ENCODE results near the gene USP22. TPM values are rescaled to one million over a fixed set of nuclear protein-coding genes. Genes with fewer than 3 reads are reported as not detected.

The USP22 gene
- total RNA-seq, 2 donors from 2014 or later: 379 to 396 TPM

GRCh38 chr17:21037117-21037803 is 5.6 kb downstream of the USP22 start:
- H3K9me3 Mint-ChIP-seq: no peaks in the 10 kb centered on the region
- peaks cover 39% of the 10 kb centered on the region for H3K36me3 Mint-ChIP-seq (ENCODE audit: low read depth)
- H3K27ac Mint-ChIP-seq: peak overlapping the region; percentile 59

GRCh38 chr17:21036361-21036881 is 6.4 kb downstream of the USP22 start:
- H3K4me3 ChIP-seq (ENCODE audit: low read length): peak overlapping the region; percentile 71
- WGBS, 2 experiments (ENCODE audit: insufficient coverage in 1 of 2, insufficient read length in 1 of 2): 90 to 97% methylated on average over 2 to 4 of the region's 4 CpGs
- H3K9me3 ChIP-seq (ENCODE audit: control insufficient read depth, low read length): no peaks in the 10 kb centered on the region
- H3K36me3 ChIP-seq (ENCODE audit: control insufficient read depth, insufficient read depth, low read length): peaks cover 61% of the 10 kb centered on the region
- Mint-ChIP-seq H3K4me3 (peak overlapping the region; percentile 25), H3K9me3 (no peaks in the 10 kb centered on the region), H3K27ac (peak overlapping the region; percentile 11), H3K36me3 (ENCODE audit: low read depth) (peaks cover 42% of the 10 kb centered on the region), H3K27me3 (ENCODE audit: insufficient read depth) (no peaks in the 10 kb centered on the region), H3K4me1 (peaks cover 54% of the 10 kb centered on the region)
- TF ChIP-seq CTCF (conservative IDR thresholded peaks at IDR 0.05): no peak
- no peaks in the 10 kb centered on the region for H3K27me3 ChIP-seq (ENCODE audit: control insufficient read depth, insufficient read depth, low read length, poor library complexity, severe bottlenecking)
- peaks cover 22% of the 10 kb centered on the region for H3K4me1 ChIP-seq (ENCODE audit: control insufficient read depth, insufficient read depth, low read length)
- H3K9ac ChIP-seq (ENCODE audit: extremely low read depth, low read length, poor library complexity, severe bottlenecking): no peak overlapping the region
- H3K27ac ChIP-seq (ENCODE audit: low read depth, low read length): no peak overlapping the region
- DNase-seq: no peak

More at GRCh38 chr17:21037117-21037803, 5.6 kb downstream of the USP22 start:
- DNase-seq: no peak
- Histone ChIP-seq H3K9ac (ENCODE audit: extremely low read depth, low read length, poor library complexity, severe bottlenecking) (no peak overlapping the region), H3K36me3 (ENCODE audit: control insufficient read depth, insufficient read depth, low read length) (peaks cover 54% of the 10 kb centered on the region), H3K9me3 (ENCODE audit: control insufficient read depth, low read length) (no peaks in the 10 kb centered on the region), H3K4me1 (ENCODE audit: control insufficient read depth, insufficient read depth, low read length) (peaks cover 17% of the 10 kb centered on the region), H3K4me3 (ENCODE audit: low read length) (peak overlapping the region; percentile 71), H3K27me3 (ENCODE audit: control insufficient read depth, insufficient read depth, low read length, poor library complexity, severe bottlenecking) (no peaks in the 10 kb centered on the region), H3K27ac (ENCODE audit: low read depth, low read length) (no peak overlapping the region)
- Mint-ChIP-seq H3K4me1 (peaks cover 51% of the 10 kb centered on the region), H3K27me3 (ENCODE audit: insufficient read depth) (no peaks in the 10 kb centered on the region), H3K4me3 (peak overlapping the region; percentile 19)
- 94% methylated on average over 3 to 8 of the region's 8 CpGs for WGBS, 2 experiments (ENCODE audit: insufficient coverage in 1 of 2, insufficient read length in 1 of 2)
- TF ChIP-seq CTCF (conservative IDR thresholded peaks at IDR 0.05): no peak

GRCh38 chr17:21035406-21035805 is 7.4 kb downstream of the USP22 start:
- peaks cover 53% of the 10 kb centered on the region for H3K4me1 Mint-ChIP-seq
- Histone ChIP-seq H3K4me3 (ENCODE audit: low read length) (peak overlapping the region; percentile 50), H3K4me1 (ENCODE audit: control insufficient read depth, insufficient read depth, low read length) (peaks cover 22% of the 10 kb centered on the region), H3K9ac (ENCODE audit: extremely low read depth, low read length, poor library complexity, severe bottlenecking) (no peak overlapping the region), H3K36me3 (ENCODE audit: control insufficient read depth, insufficient read depth, low read length) (peaks cover 69% of the 10 kb centered on the region), H3K9me3 (ENCODE audit: control insufficient read depth, low read length) (no peaks in the 10 kb centered on the region), H3K27ac (ENCODE audit: low read depth, low read length) (no peak overlapping the region), H3K27me3 (ENCODE audit: control insufficient read depth, insufficient read depth, low read length, poor library complexity, severe bottlenecking) (no peaks in the 10 kb centered on the region)
- H3K36me3 Mint-ChIP-seq (ENCODE audit: low read depth): peaks cover 42% of the 10 kb centered on the region
- H3K27me3 Mint-ChIP-seq (ENCODE audit: insufficient read depth): no peaks in the 10 kb centered on the region
- peak overlapping the region; percentile 25 for H3K4me3 Mint-ChIP-seq
- TF ChIP-seq CTCF (conservative IDR thresholded peaks at IDR 0.05): no peak
- no peaks in the 10 kb centered on the region for H3K9me3 Mint-ChIP-seq
- DNase-seq: no peak
- WGBS, 2 experiments (ENCODE audit: insufficient coverage in 1 of 2, insufficient read length in 1 of 2): 87 to 93% methylated on average over 3 to 6 of the region's 7 CpGs
- H3K27ac Mint-ChIP-seq: peak overlapping the region; percentile 67
